LoVo (cell line): ENCODE results near the gene DNAH7.
"Not testable (repeated sequence)": the region's sequence is repeated elsewhere in the genome, so short reads cannot be mapped to it uniquely, and the experiment has no call there.

Source experiments
- DNase-seq: peaks from one replicate; pipeline ENCODE4 v3.0.0-alpha.2; 2016; ENCODE audit warnings: low spot score

Gene DNAH7

DNA sequence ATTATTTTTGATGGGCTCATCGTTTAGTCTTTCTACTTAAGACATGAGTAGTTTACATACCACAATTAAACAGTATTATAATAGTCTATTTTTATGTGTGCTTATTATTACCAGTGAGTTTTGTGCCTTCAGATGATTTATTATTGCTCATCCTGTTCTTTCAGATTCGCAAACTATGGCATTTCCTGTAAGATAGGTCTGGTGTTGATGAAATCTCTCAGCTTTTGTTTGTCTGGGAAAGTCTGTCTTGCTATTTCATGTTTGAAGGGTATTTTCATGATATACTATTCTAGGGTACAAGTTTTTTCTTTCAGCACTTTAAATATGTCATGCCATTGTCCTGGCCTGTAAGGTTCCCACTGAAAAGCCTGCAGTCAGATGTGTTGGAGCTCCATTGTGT is 101.3 kb downstream of the DNAH7 start:
- no peak for DNase-seq

DNA sequence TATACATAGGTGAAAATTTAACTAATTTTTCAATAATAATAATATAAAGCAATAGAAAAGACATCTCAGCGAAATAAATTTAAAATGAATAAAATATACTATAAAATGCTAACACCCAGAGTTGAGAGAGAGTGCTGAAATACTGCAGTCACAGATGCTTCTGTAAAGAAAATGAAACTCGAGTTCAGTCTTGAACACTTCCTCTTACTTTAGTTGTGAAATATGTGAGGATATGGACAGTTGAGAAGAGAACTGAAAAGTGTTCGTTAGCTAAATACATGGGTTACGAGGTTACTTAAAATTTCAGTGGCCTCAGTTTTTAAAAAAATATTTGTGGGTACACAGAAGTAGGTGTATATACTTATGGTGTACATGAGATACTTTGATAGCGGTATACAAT is 106.8 kb downstream of the DNAH7 start:
- no peak for DNase-seq

DNA sequence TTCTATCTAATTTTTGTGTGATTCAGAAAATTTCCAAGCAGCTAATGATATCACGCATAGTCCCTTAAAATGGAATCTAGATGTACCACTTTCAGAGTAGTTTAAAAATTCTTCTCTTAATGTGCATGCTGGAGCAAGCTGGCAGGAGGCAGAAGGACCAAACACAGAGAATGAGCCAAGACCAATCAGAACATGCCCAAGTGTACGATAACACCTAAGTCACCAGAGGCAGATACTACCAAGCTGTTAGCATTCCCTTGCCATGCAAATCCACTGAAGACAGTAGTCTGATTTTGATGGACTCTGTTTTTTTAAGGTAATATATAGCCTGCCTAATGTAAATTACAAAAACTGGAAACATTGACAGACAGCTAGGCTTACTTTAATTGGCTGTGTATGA is 109.3 kb downstream of the DNAH7 start:
- DNase-seq = no peak

DNA sequence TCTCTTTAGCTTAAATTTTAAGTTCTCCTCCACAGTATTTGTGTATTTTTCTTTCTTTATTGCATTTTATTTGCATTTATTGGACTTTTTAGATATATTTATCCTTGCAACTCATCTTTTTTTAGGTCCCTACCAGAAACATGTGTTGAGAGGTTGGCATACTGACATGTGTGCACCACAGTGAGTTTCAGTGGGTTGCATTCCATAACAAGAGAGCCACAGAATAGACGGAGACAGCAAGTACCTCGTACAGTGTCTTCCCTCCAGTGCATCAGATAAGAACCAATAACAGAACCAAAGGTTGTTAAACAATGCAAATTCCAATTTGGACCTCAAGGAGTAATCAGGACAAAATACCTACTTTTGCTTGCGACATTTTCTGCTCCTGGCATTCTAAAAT is 111.9 kb downstream of the DNAH7 start:
- no peak for DNase-seq

DNA sequence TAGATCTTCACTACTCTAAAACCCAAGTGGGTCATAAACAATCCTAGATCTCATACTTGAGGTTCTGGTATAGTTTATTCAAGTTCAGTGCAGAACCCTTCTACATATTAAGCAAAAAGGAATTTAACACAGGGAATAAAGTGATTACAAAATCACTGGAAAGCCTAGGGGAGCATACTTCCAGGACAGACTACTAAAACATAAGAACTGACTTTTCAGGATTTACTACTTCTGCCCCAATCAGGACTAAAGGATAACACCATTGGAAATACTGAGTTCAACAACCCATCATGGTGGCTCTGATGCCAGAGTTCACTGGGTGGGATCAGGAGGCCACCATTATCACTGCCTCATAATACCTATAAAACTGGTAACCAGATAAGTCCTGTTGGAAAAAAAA is 123.6 kb downstream of the DNAH7 start:
- DNase-seq = no peak

DNA sequence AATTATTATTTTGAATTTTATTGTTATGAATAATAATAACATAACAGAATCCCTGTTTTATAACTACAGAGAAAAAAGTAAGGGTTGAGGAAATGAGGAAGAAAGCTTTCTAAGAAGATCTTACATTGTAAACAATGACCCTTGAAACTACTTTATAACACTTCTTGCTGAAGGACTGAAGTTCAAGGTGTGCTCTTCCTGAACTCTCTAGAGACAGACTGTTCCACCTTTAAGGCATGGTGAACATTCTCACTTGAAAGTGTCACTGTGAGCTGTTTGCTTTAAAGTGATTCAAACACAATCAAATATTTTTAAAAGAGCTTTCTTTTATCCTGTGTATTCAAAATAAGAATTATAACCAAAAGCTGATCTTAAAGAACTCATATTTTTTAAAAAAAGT is 131.5 kb downstream of the DNAH7 start:
- no peak for DNase-seq

DNA sequence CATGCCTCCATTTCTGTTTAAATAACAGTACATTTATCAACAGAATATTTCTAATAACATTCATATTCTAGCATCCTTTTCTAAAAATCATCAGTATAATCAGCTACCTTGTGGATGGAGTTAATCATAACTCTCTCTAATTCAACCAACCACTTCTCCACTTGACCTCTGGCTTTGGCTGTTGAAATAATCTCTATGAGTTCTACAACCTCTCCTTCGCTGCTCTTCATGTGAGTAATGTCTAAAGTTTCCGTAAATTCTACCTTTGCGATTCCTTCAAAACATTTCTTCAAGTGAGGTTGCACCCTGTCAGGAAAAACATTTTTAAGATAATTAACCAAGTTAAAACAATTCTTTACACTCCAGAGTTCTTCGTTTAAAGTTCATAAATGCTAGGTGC is 134.2 kb downstream of the DNAH7 start:
- no peak for DNase-seq

DNA sequence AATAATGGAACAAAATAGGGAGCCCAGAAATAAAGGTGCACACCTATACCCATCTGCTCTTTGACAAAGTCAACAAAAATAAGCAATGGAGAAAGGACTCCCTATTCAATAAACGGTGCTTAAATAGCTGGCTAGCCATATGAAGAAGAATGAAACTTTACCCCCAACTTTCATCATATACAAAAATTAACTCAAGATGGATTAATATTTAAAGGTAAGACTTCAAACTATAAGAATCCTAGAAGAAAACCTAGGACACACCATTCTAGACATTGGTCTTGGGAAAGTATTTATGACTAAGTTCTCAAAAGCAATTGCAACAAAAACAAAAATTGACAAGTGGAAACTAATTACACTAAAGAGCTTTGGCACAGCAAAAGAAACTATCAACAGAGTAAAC is 139.1 kb downstream of the DNAH7 start:
- DNase-seq = no peak

DNA sequence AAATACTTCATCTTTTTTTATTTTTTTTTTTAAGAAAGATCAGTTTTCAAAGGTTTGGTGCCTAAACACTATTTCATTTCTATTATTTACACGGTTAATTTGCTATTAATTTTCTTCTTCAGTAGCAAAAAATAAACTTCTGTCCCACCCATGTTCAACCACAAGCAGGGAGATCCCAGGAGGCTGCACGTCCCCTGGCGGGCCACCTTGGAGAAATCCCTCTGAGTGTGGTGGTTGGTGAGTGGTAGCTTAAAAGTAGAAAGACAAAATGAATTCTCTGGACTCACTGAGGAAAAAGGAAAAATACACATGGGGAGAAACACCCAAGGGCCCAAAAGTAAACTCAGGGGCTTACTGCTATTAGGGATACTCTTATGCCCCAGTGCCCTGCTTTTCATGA is 143.5 kb downstream of the DNAH7 start:
- no peak for DNase-seq

DNA sequence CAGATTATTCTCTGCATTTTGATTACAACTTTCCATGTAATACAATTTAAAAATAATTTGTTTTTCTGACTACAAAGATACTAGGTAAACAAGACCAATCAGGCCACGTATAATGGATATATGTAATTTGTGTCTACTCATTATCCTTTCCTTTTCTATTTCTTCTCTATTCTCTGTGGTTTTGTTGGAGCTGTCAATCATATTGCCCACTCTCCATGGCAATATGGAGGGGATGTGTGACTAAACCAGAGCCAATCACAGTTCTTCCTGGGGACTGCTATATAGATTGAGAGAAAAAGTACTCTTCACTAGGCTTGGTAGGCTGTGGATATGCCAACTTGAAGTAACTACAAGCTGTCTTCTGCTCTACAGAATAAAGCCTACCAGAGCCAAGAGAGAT is 144.7 kb downstream of the DNAH7 start:
- DNase-seq = no peak

DNA sequence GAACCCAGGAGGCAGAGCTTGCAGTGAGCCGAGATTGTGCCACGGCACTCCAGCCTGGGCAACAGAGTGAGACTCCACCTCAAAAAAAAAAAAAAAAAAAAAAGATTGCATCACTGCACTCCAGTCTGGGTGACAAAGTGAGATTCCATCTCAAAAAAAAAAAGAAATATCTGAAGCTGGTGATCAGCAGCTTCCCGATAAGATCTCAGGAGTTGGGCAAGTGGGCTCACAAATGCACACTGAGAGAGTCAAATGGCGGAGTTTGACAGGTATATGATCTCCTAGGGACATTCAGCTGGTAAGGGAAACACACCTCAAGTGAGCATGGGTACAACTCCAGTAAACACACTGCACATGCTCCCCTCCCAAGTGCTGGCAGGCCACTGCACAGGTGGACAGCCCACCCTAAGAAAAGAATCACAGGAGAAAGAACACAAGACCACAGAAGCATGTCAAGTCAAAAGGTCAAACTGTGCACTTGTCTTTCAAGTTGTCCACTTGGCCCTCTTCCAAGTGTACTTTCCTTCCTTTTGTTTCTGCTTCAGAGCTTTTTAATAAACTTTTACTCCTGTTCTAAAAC is 151.5 kb downstream of the DNAH7 start:
- not testable (repeated sequence) for DNase-seq

DNA sequence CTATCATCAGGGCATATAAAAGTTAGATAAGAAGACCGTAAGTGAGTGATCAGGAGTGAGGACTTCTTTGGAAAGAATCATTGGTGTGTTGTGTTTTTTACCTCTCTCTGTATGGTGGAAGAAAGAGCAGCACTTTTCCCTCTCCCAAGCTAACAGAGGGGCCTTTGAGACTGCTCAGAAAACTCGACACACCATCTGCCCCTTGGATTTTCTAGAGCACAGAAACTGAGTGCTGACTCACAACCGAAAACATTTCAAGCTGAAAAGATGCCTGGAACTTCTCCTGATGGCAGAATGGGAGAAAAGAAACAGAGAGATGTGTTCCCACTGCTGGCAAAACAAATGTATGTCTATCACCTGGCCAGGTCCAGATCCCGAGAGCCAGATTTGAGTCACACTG is 156.6 kb downstream of the DNAH7 start:
- DNase-seq = no peak

DNA sequence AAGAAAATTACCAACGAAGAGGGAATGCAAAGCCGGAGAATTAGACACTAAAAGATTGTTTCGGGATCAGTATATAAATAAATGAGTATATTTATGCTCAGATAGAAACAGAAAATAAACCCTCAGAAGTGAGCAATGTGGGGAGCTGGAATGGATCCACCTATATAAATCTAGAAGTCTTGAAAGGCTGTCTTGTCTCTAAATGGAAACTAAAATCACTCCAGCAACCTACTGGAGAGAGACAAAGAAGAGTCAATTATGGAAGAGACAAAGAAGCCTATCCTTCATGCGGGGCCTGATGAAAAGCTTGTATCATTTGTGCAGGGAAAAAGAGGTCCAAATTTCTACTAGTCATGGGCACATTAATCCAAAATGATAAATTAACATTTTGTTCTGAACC is 158.1 kb downstream of the DNAH7 start:
- no peak for DNase-seq

DNA sequence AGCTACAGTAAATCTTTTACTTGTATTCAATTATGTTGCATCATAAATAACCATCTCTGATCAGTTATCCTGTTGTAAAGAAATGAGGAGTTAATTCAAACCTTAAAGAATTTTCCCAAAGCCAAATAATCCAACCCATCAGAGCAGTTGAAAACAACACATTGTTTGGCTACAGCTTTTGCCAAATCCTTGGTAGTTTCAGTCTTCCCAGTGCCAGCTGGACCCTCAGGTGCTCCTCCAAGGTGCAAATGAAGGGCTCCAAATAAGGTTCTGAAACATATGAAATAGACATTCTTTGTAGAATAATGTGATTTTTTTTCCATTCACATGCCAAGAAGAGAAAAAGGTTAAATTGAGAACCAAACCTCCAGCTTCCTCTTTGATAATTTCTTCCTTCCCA is 158.7 kb downstream of the DNAH7 start:
- no peak for DNase-seq

DNA sequence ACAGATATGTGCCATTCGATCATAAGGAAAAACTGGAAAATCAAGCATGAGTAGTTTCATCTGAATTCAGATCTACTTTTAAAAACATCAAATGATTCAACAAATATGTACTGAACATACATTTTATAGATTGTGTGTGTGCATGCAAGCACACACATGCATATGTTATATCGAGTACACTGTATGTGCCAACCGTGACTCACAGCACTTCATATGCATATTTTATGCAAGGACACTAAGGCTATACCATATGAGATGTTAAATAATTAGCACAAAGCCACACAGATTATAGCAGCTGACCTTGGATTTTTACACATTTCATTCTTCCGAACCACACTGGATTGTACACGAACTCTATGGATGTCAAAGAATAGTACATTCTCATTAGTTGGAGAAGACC is 161.2 kb downstream of the DNAH7 start:
- DNase-seq = no peak

DNA sequence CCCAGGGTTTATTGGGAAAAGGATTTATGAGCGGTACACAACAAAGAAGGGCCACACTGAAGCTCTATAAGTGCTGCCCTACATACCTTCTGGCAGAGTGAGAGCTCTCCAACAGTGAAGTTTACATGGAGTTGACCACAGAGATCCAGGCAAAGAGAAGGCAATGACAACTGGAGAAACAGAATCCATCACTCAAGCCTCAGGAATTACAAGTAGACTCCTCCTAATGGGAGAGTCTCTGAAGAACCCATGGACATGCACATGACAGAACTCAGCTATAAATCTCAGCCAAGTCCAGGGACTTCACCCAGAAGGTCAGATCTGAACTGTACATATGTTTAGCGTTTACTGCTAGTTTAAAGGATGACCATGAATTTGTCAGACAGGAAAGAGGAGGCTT is 164.7 kb downstream of the DNAH7 start:
- no peak for DNase-seq

DNA sequence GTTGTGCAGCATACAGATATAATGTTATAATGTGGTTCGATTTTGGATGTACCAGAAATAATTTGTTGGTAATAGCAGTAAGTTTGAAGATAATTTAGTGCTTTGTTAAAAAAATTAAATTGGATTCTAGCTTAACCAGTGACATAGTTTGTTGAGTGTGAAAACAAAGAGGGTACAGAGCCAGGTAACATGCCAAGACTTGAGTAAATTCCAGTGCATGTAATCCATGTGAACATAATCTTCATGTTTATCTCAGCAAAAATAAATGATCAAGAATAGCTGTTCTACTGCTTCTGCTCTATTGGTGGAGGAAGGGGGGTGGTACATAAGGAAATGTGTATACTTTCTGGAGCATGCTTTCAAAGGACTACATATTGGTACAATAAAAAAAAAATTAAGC is 165.8 kb downstream of the DNAH7 start:
- no peak for DNase-seq

DNA sequence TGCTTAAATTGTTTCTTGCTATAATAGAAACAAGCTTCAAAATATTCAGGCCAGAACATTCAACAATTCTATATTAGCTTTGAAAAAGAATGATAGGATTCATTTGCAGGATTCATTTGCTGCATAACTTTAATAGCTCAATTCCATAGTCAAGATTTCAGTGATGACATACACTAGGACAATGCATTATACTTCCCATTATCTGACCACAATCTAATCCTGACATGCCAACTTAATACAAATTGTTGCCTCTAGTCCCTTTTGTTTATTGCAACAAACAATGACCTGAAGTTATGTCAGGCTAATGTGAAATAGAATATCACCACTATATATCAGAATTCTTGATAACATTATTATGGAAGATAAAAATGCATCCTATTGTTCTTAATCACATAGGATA is 169.4 kb downstream of the DNAH7 start:
- DNase-seq = no peak

DNA sequence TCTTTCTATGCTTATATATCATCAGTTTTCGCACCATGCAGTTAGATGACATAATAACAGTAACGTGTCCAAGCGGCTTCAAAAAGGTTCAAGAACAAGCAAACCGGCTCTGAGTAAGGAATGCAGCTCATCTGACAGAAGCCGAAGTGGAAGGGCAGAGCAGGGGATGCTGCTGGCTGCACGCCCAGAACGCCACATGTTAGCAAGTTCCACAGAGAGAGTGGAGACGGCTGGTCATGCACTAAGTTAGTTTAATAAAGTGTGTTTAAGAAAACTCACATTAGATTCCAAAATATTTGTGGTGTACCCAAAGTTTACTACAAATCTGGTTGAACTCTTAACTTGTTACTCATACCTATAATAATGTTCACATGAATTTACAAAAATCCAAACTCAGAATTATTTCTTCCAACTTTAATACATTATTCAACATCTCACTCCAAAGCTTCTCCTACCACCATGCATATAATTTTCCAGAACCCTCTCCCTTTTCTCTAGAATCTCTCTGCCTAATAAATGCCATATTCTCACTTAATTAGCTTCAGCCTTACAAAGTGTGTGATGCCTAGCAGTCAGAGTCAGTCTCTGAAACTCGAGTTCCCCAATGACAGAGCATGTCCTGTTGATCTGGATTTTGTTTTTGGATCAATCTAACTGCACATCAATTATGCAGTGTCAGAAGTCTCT is 170.0 kb downstream of the DNAH7 start:
- no peak for DNase-seq

DNA sequence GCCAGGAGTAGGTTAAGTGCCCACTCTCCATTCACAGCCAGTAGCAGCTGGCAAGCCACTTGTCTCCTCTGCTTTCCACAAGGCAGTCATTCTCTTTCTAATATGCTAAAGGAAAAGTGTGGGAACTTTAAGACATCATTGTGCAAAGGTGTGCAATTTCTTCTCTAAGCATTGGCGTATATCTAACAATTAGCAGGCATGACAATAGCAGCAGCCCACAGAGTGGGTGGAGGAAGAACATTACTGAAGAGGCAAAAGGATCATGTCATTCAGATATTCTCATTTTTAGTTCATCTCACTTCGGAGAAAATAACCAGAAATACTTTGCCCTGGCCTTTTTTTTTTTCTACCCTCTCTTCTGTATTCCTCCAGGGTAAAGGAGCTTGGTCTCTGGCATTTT is 177.6 kb downstream of the DNAH7 start:
- DNase-seq = no peak

DNA sequence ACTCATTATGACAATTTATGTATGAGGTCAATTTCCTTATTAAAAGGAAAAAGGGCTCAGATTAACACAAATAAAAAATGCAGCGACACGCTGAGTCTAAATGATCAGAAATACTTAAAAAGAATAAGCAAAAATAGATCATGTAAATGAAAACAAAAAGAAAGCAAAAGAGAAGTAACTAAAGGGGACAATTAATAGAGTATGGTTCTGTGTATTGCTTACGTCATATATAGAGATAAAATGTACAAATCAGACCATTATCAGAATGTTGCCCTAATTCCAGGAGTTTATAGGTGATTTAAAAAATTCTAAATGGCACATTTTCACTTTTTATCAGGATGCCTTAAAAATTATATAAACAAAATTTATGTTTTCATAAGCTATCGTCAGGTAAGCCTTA is 189.5 kb downstream of the DNAH7 start:
- no peak for DNase-seq

DNA sequence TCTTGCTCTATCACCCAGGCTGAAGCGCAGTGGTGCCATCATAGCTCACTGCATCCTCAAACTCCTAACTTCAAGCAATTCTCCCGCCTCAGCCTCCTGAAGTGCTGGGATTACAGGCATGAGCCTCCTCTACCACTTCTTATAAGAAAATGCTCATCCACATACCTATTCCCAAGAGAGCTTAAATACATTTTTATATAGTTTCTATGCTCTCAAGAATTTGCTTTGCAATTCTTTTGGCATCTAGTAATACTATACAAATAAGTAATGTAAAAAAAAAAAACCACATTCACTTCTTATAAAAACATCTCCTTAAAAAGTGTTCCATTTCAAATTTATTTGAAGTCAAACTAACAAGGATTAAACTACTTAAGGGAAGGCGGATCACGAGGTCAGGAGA is 197.3 kb downstream of the DNAH7 start:
- no peak for DNase-seq

DNA sequence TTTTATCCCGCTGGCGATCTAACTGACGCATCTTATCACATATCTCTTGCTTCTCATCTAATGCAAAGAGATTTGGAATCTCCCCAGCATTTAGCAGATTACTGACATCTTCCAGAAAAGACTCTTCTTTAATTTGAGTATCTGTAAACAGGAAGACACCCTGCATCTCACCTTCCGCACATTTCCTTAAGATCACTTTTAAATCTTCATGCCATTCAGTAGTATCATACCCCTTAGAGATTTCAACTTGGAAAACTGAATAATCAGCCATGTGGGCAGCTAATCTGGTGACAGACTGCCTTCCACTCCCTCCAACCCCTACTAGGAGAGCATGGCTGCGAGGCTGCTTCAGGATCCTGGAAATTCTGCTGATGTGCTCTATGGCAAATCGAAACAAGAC is 204.3 kb downstream of the DNAH7 start:
- DNase-seq = no peak

DNA sequence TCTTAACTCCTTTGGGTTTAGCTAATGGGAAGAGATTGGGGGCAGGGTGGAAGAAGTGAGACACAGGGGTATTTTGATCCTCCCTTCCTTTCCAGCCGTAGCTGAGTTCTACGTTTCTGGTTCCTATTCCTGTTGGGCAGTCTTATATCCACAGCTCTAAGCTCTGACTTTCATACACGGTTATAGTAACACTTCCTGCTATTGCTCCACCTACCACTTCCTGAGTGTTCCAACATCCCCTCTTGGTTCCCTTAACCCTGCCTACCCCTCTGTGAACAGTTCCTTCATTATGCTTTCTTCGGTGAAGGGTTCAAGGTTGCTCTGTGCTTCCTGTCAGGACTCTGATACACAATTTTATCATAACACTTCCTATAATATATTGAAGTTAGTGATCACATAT is 205.1 kb downstream of the DNAH7 start:
- DNase-seq = no peak

DNA sequence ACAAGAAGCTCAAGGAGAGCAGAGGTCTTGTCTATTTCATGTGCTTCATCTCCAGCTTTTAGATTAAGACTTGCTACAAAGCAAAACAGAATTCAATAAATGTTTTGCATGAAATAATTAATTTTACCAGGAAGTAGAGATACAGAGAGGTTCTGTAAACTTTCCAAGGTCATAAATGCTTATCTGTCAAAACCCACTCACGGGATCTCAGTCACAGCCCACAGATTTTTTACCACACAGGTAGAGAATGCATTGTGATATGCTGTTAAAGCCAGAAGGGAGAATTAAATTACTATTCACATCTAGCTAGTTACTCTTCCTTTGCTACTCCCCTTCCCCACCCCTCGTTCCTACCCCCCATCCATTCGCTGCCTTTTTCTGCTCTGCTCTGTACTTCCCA is 205.5 kb downstream of the DNAH7 start:
- DNase-seq = no peak
